ENCODE results near the gene LIMK2.
A peak's percentile ranks its signal among the peaks of the same experiment; 100 is the strongest.

The LIMK2 gene

DNA sequence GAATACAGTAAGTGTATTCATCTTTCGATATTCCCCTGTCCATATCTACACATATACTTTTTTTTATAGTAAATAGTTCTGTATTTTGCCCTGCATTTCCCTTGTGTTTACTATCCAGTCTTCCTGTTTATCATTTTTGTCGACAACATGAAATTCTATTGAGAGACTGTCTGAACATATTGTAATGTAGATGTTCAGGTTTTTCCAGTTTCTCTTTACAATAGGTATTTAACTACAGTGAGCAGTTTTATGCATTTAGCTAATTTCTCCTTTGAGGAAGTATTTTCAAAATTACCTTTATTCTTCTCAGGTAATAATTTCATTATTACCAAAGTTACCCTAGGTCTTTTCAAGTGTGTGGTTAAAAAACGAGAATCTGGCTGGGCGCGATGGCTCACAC is 63.5 kb downstream of the LIMK2 start:
- no peak for DNase-seq

DNA sequence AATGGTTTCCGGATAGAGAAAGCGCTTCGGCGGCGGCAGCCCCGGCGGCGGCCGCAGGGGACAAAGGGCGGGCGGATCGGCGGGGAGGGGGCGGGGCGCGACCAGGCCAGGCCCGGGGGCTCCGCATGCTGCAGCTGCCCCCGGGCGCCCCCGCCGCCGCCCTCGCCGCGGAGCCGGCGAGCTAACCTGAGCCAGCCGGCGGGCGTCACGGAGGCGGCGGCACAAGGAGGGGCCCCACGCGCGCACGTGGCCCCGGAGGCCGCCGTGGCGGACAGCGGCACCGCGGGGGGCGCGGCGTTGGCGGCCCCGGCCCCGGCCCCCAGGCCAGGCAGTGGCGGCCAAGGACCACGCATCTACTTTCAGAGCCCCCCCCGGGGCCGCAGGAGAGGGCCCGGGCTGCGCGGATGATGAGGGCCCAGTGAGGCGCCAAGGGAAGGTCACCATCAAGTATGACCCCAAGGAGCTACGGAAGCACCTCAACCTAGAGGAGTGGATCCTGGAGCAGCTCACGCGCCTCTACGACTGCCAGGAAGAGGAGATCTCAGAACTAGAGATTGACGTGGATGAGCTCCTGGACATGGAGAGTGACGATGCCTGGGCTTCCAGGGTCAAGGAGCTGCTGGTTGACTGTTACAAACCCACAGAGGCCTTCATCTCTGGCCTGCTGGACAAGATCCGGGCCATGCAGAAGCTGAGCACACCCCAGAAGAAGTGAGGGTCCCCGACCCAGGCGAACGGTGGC is 64.5 kb downstream of the LIMK2 start:
- DNase-seq = no peak

DNA sequence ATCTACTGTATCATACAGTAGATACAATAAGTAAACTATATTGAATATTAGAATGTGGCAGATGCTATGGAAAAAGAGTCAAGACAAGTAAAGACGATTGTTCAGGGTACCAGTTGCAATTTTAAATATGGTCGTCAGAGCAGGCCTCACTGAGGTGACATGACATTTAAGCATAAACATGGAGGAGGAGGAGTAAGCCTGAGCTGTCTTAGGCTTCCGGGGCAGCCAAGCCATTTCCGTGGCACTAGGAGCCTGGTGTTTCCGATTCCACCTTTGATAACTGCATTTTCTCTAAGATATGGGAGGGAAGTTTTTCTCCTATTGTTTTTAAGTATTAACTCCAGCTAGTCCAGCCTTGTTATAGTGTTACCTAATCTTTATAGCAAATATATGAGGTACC is 65.6 kb downstream of the LIMK2 start:
- DNase-seq = no peak

DNA sequence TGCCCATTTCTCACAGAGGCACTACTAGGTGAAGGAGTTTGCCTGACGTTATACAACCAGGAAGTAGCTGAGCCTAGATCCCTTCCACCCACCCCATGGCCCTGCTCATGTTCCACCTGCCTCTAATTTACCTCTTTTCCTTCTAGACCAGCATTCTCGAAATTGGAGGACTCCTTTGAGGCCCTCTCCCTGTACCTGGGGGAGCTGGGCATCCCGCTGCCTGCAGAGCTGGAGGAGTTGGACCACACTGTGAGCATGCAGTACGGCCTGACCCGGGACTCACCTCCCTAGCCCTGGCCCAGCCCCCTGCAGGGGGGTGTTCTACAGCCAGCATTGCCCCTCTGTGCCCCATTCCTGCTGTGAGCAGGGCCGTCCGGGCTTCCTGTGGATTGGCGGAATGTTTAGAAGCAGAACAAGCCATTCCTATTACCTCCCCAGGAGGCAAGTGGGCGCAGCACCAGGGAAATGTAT is 66.1 kb downstream of the LIMK2 start:
- no peak for DNase-seq

DNA sequence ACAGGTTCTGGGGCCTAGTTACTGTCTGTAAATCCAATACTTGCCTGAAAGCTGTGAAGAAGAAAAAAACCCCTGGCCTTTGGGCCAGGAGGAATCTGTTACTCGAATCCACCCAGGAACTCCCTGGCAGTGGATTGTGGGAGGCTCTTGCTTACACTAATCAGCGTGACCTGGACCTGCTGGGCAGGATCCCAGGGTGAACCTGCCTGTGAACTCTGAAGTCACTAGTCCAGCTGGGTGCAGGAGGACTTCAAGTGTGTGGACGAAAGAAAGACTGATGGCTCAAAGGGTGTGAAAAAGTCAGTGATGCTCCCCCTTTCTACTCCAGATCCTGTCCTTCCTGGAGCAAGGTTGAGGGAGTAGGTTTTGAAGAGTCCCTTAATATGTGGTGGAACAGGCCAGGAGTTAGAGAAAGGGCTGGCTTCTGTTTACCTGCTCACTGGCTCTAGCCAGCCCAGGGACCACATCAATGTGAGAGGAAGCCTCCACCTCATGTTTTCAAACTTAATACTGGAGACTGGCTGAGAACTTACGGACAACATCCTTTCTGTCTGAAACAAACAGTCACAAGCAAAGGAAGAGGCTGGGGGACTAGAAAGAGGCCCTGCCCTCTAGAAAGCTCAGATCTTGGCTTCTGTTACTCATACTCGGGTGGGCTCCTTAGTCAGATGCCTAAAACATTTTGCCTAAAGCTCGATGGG is 66.7 kb downstream of the LIMK2 start:
- no peak for DNase-seq

DNA sequence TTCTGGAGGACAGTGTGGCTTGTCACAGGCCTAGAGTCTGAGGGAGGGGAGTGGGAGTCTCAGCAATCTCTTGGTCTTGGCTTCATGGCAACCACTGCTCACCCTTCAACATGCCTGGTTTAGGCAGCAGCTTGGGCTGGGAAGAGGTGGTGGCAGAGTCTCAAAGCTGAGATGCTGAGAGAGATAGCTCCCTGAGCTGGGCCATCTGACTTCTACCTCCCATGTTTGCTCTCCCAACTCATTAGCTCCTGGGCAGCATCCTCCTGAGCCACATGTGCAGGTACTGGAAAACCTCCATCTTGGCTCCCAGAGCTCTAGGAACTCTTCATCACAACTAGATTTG is 67.2 kb downstream of the LIMK2 start:
- no peak for DNase-seq

DNA sequence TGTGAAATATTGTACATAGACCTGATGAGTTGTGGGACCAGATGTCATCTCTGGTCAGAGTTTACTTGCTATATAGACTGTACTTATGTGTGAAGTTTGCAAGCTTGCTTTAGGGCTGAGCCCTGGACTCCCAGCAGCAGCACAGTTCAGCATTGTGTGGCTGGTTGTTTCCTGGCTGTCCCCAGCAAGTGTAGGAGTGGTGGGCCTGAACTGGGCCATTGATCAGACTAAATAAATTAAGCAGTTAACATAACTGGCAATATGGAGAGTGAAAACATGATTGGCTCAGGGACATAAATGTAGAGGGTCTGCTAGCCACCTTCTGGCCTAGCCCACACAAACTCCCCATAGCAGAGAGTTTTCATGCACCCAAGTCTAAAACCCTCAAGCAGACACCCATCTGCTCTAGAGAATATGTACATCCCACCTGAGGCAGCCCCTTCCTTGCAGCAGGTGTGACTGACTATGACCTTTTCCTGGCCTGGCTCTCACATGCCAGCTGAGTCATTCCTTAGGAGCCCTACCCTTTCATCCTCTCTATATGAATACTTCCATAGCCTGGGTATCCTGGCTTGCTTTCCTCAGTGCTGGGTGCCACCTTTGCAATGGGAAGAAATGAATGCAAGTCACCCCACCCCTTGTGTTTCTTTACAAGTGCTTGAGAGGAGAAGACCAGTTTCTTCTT is 67.9 kb downstream of the LIMK2 start:
- no peak for DNase-seq

DNA sequence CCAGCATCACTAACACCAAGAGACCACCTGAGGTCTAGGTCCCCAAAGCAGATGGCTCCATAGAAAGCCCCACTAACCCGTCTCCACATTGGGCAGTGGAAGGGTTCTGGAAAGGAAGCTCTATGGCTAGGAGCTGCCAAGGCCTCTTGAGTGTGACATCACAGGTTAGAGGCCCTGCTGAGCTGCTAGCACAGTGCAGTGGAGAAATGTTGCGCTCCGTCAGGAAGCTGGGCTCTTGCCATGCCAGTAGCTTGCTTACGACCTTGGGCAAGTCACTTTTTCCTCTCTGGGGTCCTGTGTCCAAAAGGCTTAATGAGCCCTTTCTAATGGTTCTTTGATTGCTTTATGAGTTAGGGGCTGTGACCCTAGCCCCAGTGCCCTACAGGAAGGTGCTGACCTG is 69.6 kb downstream of the LIMK2 start:
- no peak for DNase-seq

DNA sequence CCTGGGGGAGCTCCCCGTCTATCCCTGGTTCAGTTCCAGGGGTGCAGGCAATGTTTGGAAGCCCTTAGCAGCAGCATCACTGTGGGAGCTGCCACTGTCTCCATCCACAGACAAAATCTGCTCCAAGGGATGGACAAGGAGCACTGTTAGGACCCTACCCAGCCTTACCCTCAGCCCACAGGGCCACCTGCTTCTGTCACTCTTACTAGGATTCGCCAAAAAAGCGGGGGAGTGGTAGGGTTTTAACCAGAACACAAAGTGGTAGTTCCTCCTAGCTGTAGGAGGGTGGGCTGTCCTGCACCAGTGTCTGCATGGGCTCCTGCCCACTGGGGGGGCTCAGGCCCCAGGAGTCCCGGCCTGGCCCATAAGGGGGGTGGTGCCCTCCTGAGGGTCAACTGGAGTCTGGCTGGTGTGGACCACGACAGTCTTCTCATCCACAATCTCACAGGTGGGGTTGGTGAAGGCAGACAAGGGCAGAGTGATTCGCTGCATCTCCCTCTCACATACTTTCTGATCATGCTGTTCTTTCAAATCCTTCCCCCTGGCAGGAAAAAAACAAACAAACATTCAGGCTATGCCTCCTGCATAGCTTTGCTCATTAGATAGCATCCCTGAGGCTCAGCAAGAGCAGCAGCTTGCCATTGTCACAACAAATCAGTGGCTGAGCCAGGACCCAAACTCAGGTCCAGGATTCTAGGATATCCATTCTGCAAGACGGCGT is 70.8 kb downstream of the LIMK2 start:
- no peak for DNase-seq

DNA sequence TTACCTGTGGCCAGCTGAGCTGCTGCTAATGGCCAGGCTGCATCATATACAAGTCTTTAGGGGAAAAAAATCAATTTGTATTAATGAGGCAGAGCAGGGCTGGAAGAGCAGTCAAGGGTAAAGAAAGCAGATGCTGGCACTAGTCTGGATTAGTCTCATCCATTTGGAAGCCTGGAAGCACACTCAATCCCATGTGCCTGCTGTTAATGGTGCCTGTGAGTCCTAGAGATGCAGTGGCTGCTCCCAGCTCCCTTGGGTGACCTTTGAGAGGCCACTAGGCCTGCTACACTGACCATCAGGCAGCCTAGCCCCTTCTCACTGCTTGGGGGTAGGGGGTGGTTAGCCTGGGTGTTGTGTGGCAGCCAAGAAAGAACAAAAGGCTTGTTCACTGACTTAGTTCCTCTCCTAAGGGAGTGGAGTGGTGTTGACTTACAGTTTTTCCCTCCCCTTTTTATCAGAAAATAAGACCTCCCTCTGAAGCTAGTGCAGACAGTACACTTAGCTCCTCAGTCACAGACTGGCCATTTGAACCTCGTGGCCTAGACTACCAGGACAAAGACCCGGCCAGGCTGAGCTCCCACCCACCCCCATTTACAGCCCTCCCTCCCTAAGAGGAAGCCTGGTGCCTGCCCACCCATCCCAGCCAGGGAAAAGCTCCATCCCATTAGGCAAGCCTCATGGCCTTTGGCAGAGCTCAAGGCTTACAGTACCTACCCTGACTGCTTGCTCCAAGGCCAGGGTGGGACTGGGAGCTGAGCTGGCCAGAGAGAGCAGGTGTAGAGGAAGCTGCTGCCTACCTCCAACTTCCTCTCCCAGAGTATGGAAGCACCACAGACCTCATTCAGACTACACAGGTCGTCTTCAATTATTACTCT is 72.4 kb downstream of the LIMK2 start:
- no peak for DNase-seq

DNA sequence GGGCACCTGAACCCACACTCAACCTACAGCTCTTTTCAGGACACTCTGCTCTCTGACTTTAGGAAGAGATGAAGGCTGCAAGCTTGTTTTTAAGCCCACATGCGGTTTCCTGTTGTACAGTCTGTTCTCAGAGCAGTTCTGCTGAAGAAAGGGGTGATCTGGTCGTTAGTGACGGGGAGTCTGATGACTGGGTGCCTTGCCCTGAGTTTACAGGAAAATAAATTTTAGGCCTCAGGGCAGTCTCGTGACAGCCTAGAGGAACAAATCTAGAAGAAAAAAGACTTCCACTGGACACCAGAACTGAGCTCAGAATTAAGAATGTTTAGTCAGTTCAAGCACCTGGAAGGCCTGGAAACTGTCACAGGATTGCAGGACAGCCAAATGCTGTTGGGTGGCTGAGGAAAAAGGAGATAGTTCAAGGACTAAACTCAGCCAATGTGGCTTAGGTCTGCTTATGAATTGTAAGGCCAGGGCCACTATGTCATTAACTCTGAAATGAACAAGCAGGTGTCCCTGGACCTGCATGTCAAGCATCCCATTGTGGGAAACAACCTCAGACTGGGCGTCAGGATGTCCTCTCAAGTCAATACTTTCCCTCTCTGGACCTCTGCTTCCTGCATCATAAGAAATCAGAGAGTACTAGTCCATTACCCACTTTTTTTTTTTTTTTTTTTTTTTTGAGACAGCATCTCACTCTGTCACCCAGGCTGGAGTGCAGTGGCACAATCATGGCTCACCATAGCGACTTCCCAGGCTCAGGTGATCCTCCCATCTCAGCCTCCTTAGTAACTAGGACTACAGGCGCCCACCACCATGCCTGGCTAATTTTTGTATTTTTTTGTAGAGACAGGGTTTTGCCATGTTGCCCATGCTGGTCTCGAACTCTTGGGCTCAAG is 74.5 kb downstream of the LIMK2 start:
- DNase-seq = no peak

DNA sequence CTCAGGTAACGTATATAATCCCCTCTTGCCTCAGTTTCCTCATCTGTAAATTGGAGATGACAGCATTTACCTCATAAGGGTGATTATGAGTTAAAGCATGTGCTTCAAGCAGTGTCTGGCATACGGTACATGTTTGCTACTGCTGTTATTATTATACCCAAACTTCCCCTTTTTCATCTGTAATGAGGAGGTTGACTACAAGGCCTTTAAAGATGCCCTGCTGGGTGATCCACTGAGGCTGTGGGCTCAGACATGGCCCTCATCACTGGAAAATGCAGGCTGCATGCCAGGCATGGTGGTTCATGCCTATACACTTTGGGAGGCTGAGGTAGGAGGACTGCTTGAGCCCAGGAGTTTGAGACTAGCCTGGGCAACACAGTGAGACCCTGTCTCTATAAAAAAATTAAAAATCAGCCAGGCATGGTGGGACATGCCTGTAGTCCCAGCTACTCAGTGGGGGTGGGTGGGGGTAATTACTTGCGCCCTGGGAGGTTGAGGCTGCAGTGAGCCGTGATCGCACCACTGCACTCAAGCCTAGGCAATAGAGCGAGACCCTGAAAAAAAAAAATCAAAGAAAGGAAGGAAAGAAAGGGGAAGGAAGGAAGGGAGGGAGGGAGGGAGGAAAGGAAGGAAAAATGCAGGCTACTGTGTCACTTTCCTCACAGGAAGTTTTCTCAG is 75.9 kb downstream of the LIMK2 start:
- DNase-seq = no peak

DNA sequence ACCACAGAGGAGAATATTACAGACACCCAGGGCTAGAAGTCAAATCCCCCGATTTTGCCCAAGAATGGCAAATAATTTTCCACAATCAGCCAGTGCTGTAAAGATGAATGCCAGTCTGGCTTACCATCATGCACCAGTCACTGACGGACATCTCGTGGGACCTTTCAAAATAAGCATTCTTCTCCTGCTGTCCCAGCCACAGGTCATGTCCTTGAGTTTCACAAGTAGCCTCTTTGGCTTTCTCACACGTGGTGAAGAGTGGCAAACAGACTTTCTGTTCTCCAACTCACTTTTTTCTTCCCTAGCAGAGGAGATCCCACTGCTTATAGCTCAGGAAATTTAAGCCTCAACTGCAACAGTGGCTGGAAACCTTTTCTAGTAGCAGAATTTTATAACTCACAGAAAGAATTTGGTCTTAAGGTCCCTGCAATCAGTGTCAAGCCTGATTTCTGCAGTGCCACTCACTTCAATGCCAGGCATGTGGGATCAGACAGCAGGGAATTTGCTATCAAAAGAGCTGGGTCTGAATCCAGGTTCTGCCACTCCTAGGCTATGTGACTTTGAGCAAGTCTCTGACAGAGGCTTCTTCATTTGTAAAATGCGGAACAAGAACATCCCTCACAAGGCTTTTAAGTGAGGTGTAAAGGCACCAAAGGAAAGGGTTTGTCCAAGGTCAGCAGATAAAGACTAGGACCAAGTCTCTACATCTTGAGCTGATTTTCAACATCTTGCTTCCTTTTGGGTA is 76.6 kb downstream of the LIMK2 start:
- DNase-seq = no peak

DNA sequence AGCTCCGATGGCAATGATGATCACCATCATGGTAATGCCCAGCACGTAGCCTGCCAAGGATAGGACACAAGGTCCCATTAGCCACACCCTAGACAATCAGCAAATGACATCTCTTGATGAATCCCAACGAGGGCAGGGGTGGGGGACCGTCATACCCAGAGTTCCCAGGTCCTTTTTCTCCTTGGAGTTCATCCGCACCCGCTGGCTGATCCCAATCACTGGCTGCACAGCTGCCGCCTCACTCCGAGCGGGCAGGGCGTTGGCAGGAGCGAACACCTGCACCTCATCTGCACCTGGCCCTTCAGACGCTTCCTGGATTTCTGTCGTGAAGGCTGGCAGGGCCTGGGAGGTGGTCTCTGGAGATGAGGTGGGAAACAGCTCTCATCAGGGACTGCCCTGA is 77.2 kb downstream of the LIMK2 start:
- DNase-seq = peak; percentile 62

DNA sequence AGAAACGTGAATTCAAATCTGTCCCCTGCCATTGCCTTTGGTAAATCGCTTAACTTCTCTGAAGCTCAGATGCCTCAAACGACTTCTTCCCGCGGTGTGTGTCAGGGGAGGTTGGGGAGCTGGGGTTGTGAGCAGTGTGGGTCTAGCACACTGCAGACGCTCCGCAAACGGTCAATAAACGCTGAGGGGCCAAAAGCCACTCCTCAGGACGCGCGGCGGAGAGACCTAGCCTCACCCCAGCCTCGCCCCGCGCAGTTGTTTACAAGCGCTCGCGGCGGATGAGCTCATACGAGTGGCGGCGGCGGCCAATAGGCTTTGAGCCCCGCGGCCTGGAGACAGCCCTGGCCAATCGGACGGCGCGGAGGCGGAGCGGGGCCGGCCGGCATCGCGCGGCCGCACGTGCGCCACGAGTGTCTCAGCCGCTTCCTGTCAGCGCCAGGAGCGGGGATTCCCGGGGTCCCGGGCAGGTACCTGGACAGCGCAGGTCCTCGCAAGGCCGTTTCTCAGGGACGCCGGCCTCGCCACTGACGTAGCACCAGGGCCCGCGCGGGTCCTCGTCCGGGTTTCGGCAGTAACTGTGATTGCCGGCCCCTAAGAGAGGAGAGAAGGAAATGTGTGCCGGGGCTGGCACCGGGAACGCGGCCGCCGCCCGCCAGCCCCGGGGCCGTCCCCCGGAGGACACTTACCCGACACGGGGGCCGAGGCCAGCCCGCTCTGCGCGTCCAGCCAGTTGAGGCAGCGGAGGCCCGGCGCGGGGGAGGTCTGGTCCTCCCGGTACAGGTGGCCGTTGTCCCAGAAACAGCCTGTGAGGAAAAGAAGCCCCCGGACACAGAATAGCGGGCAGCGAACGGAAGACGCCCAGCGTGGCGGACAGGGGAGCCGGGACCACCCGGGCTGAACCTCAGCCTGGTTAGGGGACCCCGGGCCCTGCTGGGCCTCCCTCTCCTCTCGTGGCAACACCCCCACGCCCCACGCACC is 78.7 kb downstream of the LIMK2 start:
- peak; percentile 90 for DNase-seq

DNA sequence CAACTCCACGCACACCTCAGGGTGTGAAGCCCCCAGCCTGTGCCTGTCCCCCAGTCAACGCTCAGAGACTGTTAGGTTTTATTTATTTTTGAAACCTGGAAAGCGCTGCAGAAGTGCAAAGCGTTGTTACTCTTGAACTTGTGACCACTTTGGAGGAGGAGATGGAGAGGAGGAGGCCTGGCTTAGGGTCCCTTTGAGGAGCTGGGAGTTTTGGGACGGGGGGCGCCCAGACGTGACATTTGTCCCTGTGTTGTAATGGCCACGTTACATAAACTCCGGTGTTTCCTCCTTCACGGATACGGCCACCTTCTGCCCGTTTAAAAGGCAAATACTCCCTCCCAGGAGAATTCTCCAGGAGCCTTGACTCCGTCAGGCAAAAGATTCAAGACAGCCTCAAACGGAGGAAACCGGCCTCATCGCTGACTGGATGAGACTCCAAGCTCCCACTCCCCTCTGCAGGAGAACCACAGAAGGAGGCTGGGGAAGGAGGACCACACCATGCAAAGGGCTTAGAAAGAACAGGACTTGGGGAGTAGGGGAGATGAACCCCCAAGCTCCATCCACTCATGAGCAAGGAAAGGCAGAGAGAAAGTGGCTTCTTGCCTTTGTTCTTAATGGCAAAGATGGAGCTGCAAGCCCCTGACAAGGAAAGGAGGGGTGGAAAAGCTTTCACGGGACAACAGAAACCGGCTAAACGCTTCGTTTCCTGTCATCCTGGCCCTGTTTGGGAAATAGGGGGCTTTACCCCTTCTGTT is 79.6 kb downstream of the LIMK2 start:
- no peak for DNase-seq

DNA sequence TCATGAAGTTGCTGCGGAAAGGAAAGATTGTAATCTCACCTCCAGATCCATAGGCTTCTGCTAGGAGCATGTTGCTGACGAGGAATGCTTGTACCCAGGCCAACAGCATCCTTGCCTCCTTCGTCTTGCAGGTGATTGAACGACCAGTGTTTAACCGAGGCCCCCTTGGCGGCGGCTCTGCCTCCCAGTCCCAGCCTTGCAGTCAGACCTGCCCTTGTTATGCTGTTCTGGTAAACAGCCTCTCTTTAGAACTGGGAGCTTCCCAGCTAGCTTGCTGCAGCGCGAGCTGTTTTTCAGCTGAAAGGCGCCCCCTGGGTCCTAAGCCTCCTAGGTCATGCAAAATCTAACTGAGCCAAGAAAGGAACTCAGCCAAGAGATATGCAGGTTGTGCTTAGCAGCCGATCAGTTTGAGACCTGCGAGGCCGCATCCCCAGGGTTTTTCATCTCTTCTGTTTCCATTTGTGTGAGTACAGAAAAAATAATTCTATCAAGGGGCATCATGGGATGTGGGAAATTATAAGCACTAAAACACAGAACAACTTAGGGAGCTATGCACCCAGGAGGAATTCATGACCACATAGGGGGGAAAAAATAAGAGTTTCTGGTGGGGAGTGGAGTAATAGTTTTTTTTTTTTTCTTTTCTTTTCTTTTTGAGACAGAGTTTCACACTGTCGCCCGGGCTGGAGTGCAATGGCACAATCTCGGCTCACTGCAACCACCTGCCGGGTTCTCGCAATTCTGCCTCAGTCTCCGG is 80.3 kb downstream of the LIMK2 start, which contains the start of gene PIK3IP1:
PIK3IP1 (minus strand) TSS at position 253 of the 754 bp plus-strand sequence; CDS start at position 109, 144 bp downstream.
- peak; percentile 87 for DNase-seq
